Keratinocyte (primary cell): ENCODE measurements around the gene MRPS27.

Source experiments
- CTCF ChIP-seq, 3 experiments: IDR thresholded peaks in 1 of 3; conservative IDR thresholded peaks in 1 of 3; optimal IDR thresholded peaks in 1 of 3; 2 replicates in 2 of 3; 3 replicates in 1 of 3; pipeline versions ENCODE3 to v1.5.1; 2011; ENCODE audit warnings: low read length in 3 of 3, mild to moderate bottlenecking in 3 of 3, moderate library complexity in 2 of 3, control low read depth in 1 of 3, inconsistent platforms in 1 of 3; ENCODE audit not compliant: insufficient read depth in 2 of 3; ENCODE audit errors: extremely low read depth in 1 of 3
- EZH2 ChIP-seq: IDR thresholded peaks from one replicate; pipeline ENCODE4 v1.6.1; 2012; ENCODE audit warnings: inconsistent platforms, mild to moderate bottlenecking, low read length, moderate library complexity

DNA sequence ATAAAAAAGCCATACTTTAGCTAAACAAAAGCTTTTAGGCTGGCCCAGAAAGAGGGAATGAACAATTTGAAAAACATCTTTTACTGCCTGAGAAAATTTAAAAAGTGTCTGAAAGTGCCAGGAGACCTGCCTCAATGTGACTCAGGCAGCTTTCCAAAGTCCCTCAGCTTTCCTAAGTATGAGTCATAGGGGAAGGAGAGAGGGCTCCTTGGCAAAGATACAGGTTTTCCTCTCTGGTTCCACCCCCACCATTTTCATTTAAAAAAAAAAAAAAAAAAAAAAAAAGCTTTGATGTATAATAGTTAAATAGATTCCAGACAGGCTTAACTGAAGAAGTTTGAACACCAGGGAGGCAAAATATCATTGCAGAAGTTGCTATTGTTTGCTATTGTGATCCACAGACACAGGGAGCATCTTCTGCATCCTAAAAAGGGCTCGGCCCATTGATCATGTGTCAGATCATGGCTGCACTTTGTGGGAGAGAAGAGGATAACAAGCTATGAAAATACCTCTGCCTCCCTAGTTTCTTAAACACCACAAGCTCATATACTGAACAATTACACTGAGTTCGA, 71.5 kb downstream of the MRPS27 start:
- TF ChIP-seq EZH2, result no peak
- TF ChIP-seq CTCF (optimal IDR thresholded peaks at IDR 0.05 in 1 of 3, IDR thresholded peaks at IDR 0.05 in 1 of 3, conservative IDR thresholded peaks at IDR 0.05 in 1 of 3; ENCODE audit: extremely low read depth in 1 of 3, insufficient read depth in 2 of 3, low read length in 3 of 3), result no peak
